BJ (cell line): ENCODE results near the gene FMNL2. TPM values are rescaled to one million over a fixed set of nuclear protein-coding genes. Genes with fewer than 3 reads are reported as not detected.
"Not testable (repeated sequence)": the region's sequence is repeated elsewhere in the genome, so short reads cannot be mapped to it uniquely, and the experiment has no call there.

Experiments
- CTCF ChIA-PET: fragments of 350-600 bp; formaldehyde crosslinking; extraction: SDS; loops from one replicate; lab custom pipeline; 2021; ENCODE audit warnings: antibody characterized with exemption, inconsistent platforms; lab: Yijun Ruan, JAX
- POLR2A ChIA-PET: fragments of 300-600 bp; sonication (Branson Sonifier 250); formaldehyde crosslinking; extraction: SDS; loops from one replicate; lab custom pipeline; 2021; ENCODE audit warnings: antibody characterized with exemption; lab: Charles Lee
- DNase-seq: peaks from one replicate; pipeline ENCODE4 v3.0.0-alpha.2; 2011; ENCODE audit warnings: low read depth
- H3K27me3 ChIP-seq: 2 replicates; pipeline ENCODE4 v1.6.0; 2011; ENCODE audit warnings: low read length; ENCODE audit not compliant: control insufficient read depth, insufficient read depth
- H3K36me3 ChIP-seq: 2 replicates; pipeline ENCODE4 v1.5.1; 2011; ENCODE audit warnings: low read length; ENCODE audit not compliant: control insufficient read depth, insufficient read depth
- H3K4me3 ChIP-seq: 2 replicates; pipeline ENCODE4 v1.5.1; 2011; ENCODE audit warnings: low read depth, mild to moderate bottlenecking, control low read depth, low read length
- CTCF ChIP-seq: IDR thresholded peaks from 2 replicates; pipeline ENCODE4 v1.5.1; 2011; ENCODE audit warnings: low read depth, mild to moderate bottlenecking, control low read depth, inconsistent platforms, low read length, moderate library complexity; ENCODE audit not compliant: insufficient read depth
- polyA plus RNA-seq: library from polyadenylated mRNA; depleted of rRNA; stranded (reverse); fragments of >200 nt; gene quantifications from 2 replicates; pipeline ENCODE4 v1.2.3, GENCODE V29; 2011

The FMNL2 gene
- polyA plus RNA-seq, 1 experiment = 2.4 TPM

GRCh38 chr2:152473151-152473857 lies 138.3 kb downstream of the FMNL2 start:
- H3K27me3 ChIP-seq = no peaks in the 10 kb centered on the region
- ChIA-PET POLR2A (no interaction called here), CTCF (no interaction called here)
- no peaks in the 10 kb centered on the region for H3K36me3 ChIP-seq
- no peak overlapping the region for H3K4me3 ChIP-seq
- TF ChIP-seq CTCF = no peak
- no peak for DNase-seq

GRCh38 chr2:152474523-152474922 lies 139.5 kb downstream of the FMNL2 start:
- DNase-seq, POLR2A ChIA-PET, CTCF ChIA-PET, H3K27me3 ChIP-seq, H3K36me3 ChIP-seq, H3K4me3 ChIP-seq: not testable (repeated sequence)

GRCh38 chr2:152475982-152476381 lies 141.0 kb downstream of the FMNL2 start:
- CTCF ChIA-PET = no interaction called here

GRCh38 chr2:152477347-152478092 lies 142.5 kb downstream of the FMNL2 start:
- H3K4me3 ChIP-seq = no peak overlapping the region
- ChIA-PET POLR2A (no interaction called here), CTCF (no interaction called here)
- TF ChIP-seq CTCF = no peak
- DNase-seq = no peak
- no peaks in the 10 kb centered on the region for H3K27me3 ChIP-seq
- H3K36me3 ChIP-seq = no peaks in the 10 kb centered on the region

More at GRCh38 chr2:152475982-152476381, 141.0 kb downstream of the FMNL2 start:
- no peaks in the 10 kb centered on the region for H3K36me3 ChIP-seq
- no peak overlapping the region for H3K4me3 ChIP-seq
- DNase-seq = no peak
- POLR2A ChIA-PET = no interaction called here
- H3K27me3 ChIP-seq = no peaks in the 10 kb centered on the region
- TF ChIP-seq CTCF = no peak

- POLR2A ChIA-PET = no interaction called here
- CTCF ChIA-PET = no interaction called here
- no peak for DNase-seq
Observed at GRCh38 chr2:152479282-152479681, 144.3 kb downstream of the FMNL2 start.

More at GRCh38 chr2:152479282-152479681, 144.3 kb downstream of the FMNL2 start:
- no peaks in the 10 kb centered on the region for H3K27me3 ChIP-seq
- no peak for TF ChIP-seq CTCF
- H3K36me3 ChIP-seq = no peaks in the 10 kb centered on the region
- no peak overlapping the region for H3K4me3 ChIP-seq
